Stomach (tissue), 9 donors: ENCODE results near the gene DYDC1. TPM values are rescaled to one million over a fixed set of nuclear protein-coding genes. Genes with fewer than 3 reads are reported as not detected.
"Not testable (repeated sequence)": the region's sequence is repeated elsewhere in the genome, so short reads cannot be mapped to it uniquely, and the experiment has no call there.

Experiments used
- DNase-seq, 2 donors: peaks; one replicate each; pipeline versions ENCODE4 v3.0.0 to v3.0.0-alpha.2; 2013 to 2019
- H3K27ac ChIP-seq, 5 donors: fragments of 200-600 bp in 4 of 5; sonication (generic) in 4 of 5; one replicate each; pipeline ENCODE4 v1.5.1; 2013 to 2019; ENCODE audit warnings: mild to moderate bottlenecking in 1 of 5, moderate library complexity in 1 of 5
- H3K27me3 ChIP-seq, 3 donors: fragments of 200-600 bp; sonication (generic); one replicate each; pipeline ENCODE4 v1.5.1; 2017 to 2019; ENCODE audit warnings: mixed run types in 1 of 3
- H3K36me3 ChIP-seq, 4 donors: fragments of 200-600 bp; sonication (generic); 1 replicate in 3 of 4; 2 replicates in 1 of 4; pipeline ENCODE4 v1.5.1; 2016 to 2019
- H3K4me1 ChIP-seq, 4 donors: fragments of 200-600 bp; sonication (generic); one replicate each; pipeline ENCODE4 v1.5.1; 2016 to 2019
- H3K4me3 ChIP-seq, 4 donors: fragments of 200-600 bp; sonication (generic) in 3 of 4; one replicate each; pipeline ENCODE4 v1.5.1; 2016 to 2019; ENCODE audit warnings: mild to moderate bottlenecking in 1 of 4
- H3K9me3 ChIP-seq, 4 donors: fragments of 200-600 bp; sonication (generic); one replicate each; pipeline ENCODE4 v1.5.1; 2016 to 2019
- CTCF ChIP-seq, 7 experiments: fragments of 450-650 bp in 4 of 7; fragments of 200-600 bp in 3 of 7; sonication (generic) in 3 of 7; IDR thresholded peaks; one replicate each; pipeline ENCODE4 v1.5.1; 2016 to 2019; ENCODE audit warnings: antibody characterized with exemption in 7 of 7, control low read depth in 2 of 7, mild to moderate bottlenecking in 1 of 7
- EP300 ChIP-seq: sonication (generic); formaldehyde crosslinking; IDR thresholded peaks from one replicate; pipeline ENCODE4 v1.6.1; 2017; ENCODE audit warnings: antibody characterized with exemption
- POLR2A ChIP-seq, 4 donors: fragments of 450-650 bp; IDR thresholded peaks; one replicate each; pipeline ENCODE4 v1.6.1; 2016; ENCODE audit warnings: antibody characterized with exemption in 4 of 4, control low read depth in 2 of 4, mild to moderate bottlenecking in 1 of 4, moderate library complexity in 1 of 4
- POLR2AphosphoS5 ChIP-seq, 3 donors: sonication (generic); formaldehyde crosslinking; IDR thresholded peaks; one replicate each; pipeline ENCODE4 v1.6.1; 2016; ENCODE audit warnings: antibody characterized with exemption in 3 of 3
- WGBS, 5 donors: extraction: QIAGEN DNeasy Blood & Tissue Kit in 3 of 5; methylation state at CpG; one replicate each; pipeline versions ENCODE4 v1.1.5 to v1.1.7; 2013 to 2018; 5-methylcytosine and 5-hydroxymethylcytosine counted together
- intact Hi-C: fragments of 100-400 bp; cut with DNase I; formaldehyde crosslinking; loops from one replicate; pipeline ENCODE4 v1.15.1; 2023; ENCODE audit warnings: low total_unique reads
- polyA plus RNA-seq, 3 donors: library from polyadenylated mRNA; stranded (reverse); fragments of 200-250 nt; gene quantifications; one replicate each; pipeline ENCODE4 v1.2.3, GENCODE V29; 2013
- total RNA-seq, 5 donors: library from RNA; depleted of rRNA; stranded (reverse); fragments of >200 nt; gene quantifications; one replicate each; pipeline versions ENCODE4 v1.1.0 to v1.2.3, GENCODE V29; 2014 to 2016
- donor health status: healthy with polysubstance abuse.
- donor health status: Bipolar disorder and iron deficiency.
- donor health status: healthy.

Gene DYDC1
- total and polyA plus RNA-seq, 8 donors: not detected

- Histone ChIP-seq H3K4me3 (no peak overlapping the region), H3K36me3 (no peaks in the 10 kb centered on the region), H3K27me3 (no peaks in the 10 kb centered on the region), H3K4me1 (no peaks in the 10 kb centered on the region), H3K27ac (no peak overlapping the region), H3K9me3 (peaks cover 0 to 7% (median 0%) of the 10 kb centered on the region in 4 donors)
- TF ChIP-seq EP300 (no peak), POLR2AphosphoS5 (IDR thresholded peaks at IDR 0.05) (no peak), POLR2A (IDR thresholded peaks at IDR 0.05) (no peak), CTCF (IDR thresholded peaks at IDR 0.05) (no peak)
- 92 to 95% (median 93%) methylated on average over 3 to 21 of the region's 21 CpGs for WGBS, 5 donors
- intact Hi-C loops: no loop called here
- no peak for DNase-seq
These were observed 41.2 kb downstream of the DYDC1 start for GRCh38 chr10:80315391-80315790.

- 76 to 89% (median 79%) methylated on average over 5 of the region's 5 CpGs for whole genome bisulfite sequencing, 5 donors
- no peak for TF ChIP-seq EP300
- TF ChIP-seq CTCF (IDR thresholded peaks at IDR 0.05): no peak
- TF ChIP-seq POLR2A (IDR thresholded peaks at IDR 0.05): no peak
- no peak for TF ChIP-seq POLR2AphosphoS5 (IDR thresholded peaks at IDR 0.05)
- no peak overlapping the region for H3K4me3 ChIP-seq
These were observed 43.0 kb downstream of the DYDC1 start for GRCh38 chr10:80313523-80313922.

GRCh38 chr10:80305989-80306388 is 50.6 kb downstream of the DYDC1 start:
- H3K36me3 ChIP-seq, H3K4me1 ChIP-seq, DNase-seq, H3K4me3 ChIP-seq, intact Hi-C loops, H3K27ac ChIP-seq, H3K27me3 ChIP-seq: not testable (repeated sequence)
- peaks cover 0 to 25% (median 8%) of the 10 kb centered on the region in 4 donors for H3K9me3 ChIP-seq
- 73 to 86% (median 83%) methylated on average over 3 of the region's 3 CpGs for WGBS, 5 donors

More at GRCh38 chr10:80313523-80313922, 43.0 kb downstream of the DYDC1 start:
- intact Hi-C loops: no loop called here
- peaks cover 0 to 7% (median 0%) of the 10 kb centered on the region in 4 donors for H3K9me3 ChIP-seq
- H3K27ac ChIP-seq: no peak overlapping the region
- no peaks in the 10 kb centered on the region for H3K36me3 ChIP-seq
- H3K27me3 ChIP-seq: no peaks in the 10 kb centered on the region
- H3K4me1 ChIP-seq: no peaks in the 10 kb centered on the region
- DNase-seq: no peak

GRCh38 chr10:80296942-80297341 is 59.6 kb downstream of the DYDC1 start:
- no peaks in the 10 kb centered on the region for H3K36me3 ChIP-seq

More at GRCh38 chr10:80296942-80297341, 59.6 kb downstream of the DYDC1 start:
- Histone ChIP-seq H3K27ac (no peak overlapping the region), H3K4me3 (no peak overlapping the region), H3K4me1 (no peaks in the 10 kb centered on the region), H3K9me3 (peaks cover 0 to 17% (median 13%) of the 10 kb centered on the region in 4 donors), H3K27me3 (no peaks in the 10 kb centered on the region)
- TF ChIP-seq EP300: no peak
- TF ChIP-seq POLR2AphosphoS5 (IDR thresholded peaks at IDR 0.05): no peak
- no peak for TF ChIP-seq POLR2A (IDR thresholded peaks at IDR 0.05)
- TF ChIP-seq CTCF (IDR thresholded peaks at IDR 0.05): no peak
- intact Hi-C loops: no loop called here
- WGBS, 5 donors: 64 to 85% (median 76%) methylated on average over 3 of the region's 3 CpGs
- no peak for DNase-seq
